ENCODE measurements around the gene PLEK2. TPM values are rescaled to one million over a fixed set of nuclear protein-coding genes. Genes with fewer than 3 reads are reported as not detected.

Gene PLEK2
- total and polyA plus RNA-seq, 2 donors (not counting 3 experiments of a cell fraction or from before 2014, with no cell fraction given): 1.4 to 3.8 TPM

DNA sequence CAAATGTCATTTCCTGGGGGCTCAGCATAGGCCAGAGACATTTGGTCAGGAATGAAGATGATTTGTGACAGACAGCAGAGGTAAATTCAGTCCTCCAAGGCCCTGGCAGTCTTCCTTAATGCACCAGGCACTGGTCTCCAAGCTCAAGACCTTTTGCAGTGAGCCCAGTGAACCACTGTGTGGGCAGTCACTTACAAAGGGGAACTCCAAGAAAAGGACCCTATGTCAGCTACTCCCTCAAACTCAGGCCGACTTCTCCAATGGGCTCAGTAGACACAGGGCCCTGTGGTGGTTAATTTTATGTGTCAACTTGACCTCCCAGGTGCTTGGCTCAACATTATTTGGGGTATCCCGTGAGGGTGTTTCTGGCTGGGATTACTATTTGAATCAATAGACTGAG lies 29.3 kb upstream of the PLEK2 start:
- CTCF ChIA-PET: interaction anchor here (1.1 to 1.2 kb wide), 2 partner anchors 86 to 143 kb away, joined by 3 read pairs; no protein-coding TSS in a partner anchor
- H3K36me3 ChIP-seq (ENCODE audit: control insufficient read depth in 2 of 2, extremely low read depth in 1 of 2, insufficient read depth in 2 of 2, low read length in 2 of 2): no peaks in the 10 kb centered on the region
- H3K9me3 ChIP-seq (replicated peaks; ENCODE audit: control insufficient read depth, insufficient read depth, low read length): no peaks in the 10 kb centered on the region
- no peak overlapping the region for H3K9ac ChIP-seq (replicated peaks; ENCODE audit: extremely low read depth, insufficient read depth, low read length)
- POLR2A ChIA-PET: no interaction called here
- BruUV-seq (replicated peaks): no TSS peak
- H3K4me3 ChIP-seq (replicated peaks in 1 of 3; ENCODE audit: insufficient read depth in 1 of 3, low read depth in 1 of 3, low read length in 3 of 3): no peak overlapping the region
- dilution Hi-C loops (cut with MboI; ENCODE audit: extremely low pct_ligation_motif_present, low sequenced_read_pairs) (no loop called here), intact Hi-C loops (cut with micrococcal nuclease) (no loop called here)
- peaks cover 0 to 3% of the 10 kb centered on the region in 2 experiments for H3K27me3 ChIP-seq (ENCODE audit: control insufficient read depth in 2 of 2, insufficient read depth in 2 of 2, low read length in 2 of 2)
- H3K79me2 ChIP-seq (ENCODE audit: control insufficient read depth, insufficient read depth, low read length): no peaks in the 10 kb centered on the region
- FAIRE-seq (no peak), DNase-seq (ENCODE audit: low read depth, low spot score) (no peak)
- no peak overlapping the region for H3K27ac ChIP-seq (ENCODE audit: insufficient read depth, low read depth, low read length)
- no peak for TF ChIP-seq FOS (IDR thresholded peaks at IDR 0.05; ENCODE audit: borderline replicate concordance, insufficient read depth, low read length)
- no peak for TF ChIP-seq EZH2 (IDR thresholded peaks at IDR 0.05; ENCODE audit: borderline replicate concordance, low read depth, low read length, severe bottlenecking)
- TF ChIP-seq, protein P1, sequence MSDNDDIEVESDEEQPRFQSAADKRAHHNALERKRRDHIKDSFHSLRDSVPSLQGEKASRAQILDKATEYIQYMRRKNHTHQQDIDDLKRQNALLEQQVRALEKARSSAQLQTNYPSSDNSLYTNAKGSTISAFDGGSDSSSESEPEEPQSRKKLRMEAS (IDR thresholded peaks at IDR 0.05; ENCODE audit: insufficient read depth, insufficient read length): no peak
- TF ChIP-seq MYC (IDR thresholded peaks at IDR 0.05; ENCODE audit: low read depth, low read length): no peak
- no peak for TF ChIP-seq GATA2 (IDR thresholded peaks at IDR 0.05; ENCODE audit: insufficient read depth, insufficient read length, low read depth, low read length)
- TF ChIP-seq, protein P2, sequence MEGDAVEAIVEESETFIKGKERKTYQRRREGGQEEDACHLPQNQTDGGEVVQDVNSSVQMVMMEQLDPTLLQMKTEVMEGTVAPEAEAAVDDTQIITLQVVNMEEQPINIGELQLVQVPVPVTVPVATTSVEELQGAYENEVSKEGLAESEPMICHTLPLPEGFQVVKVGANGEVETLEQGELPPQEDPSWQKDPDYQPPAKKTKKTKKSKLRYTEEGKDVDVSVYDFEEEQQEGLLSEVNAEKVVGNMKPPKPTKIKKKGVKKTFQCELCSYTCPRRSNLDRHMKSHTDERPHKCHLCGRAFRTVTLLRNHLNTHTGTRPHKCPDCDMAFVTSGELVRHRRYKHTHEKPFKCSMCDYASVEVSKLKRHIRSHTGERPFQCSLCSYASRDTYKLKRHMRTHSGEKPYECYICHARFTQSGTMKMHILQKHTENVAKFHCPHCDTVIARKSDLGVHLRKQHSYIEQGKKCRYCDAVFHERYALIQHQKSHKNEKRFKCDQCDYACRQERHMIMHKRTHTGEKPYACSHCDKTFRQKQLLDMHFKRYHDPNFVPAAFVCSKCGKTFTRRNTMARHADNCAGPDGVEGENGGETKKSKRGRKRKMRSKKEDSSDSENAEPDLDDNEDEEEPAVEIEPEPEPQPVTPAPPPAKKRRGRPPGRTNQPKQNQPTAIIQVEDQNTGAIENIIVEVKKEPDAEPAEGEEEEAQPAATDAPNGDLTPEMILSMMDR (IDR thresholded peaks at IDR 0.05; ENCODE audit: extremely low read depth in 1 of 2, insufficient read depth in 1 of 2, low read depth in 1 of 2, low read length in 2 of 2): no peak
- no peak for TF ChIP-seq JUN (IDR thresholded peaks at IDR 0.05; ENCODE audit: borderline replicate concordance, insufficient read depth, insufficient read length, low read depth)
- TF ChIP-seq POLR2A (IDR thresholded peaks at IDR 0.05; ENCODE audit: low read depth, low read length): no peak
- TF ChIP-seq POLR2AphosphoS5 (IDR thresholded peaks at IDR 0.05; ENCODE audit: insufficient read depth, low read depth, low read length): no peak
- no peaks in the 10 kb centered on the region for H4K20me1 ChIP-seq (replicated peaks; ENCODE audit: control insufficient read depth, extremely low read depth, insufficient read depth, low read length)
- no peaks in the 10 kb centered on the region for H3K9me1 ChIP-seq (replicated peaks; ENCODE audit: control insufficient read depth, extremely low read depth, insufficient read depth, low read length)
- H3K4me1 ChIP-seq (ENCODE audit: control insufficient read depth, extremely low read depth, insufficient read depth, low read length): peaks cover 9% of the 10 kb centered on the region
- H2AFZ ChIP-seq (ENCODE audit: low read depth, low read length): no peak overlapping the region
- H3K4me2 ChIP-seq (ENCODE audit: insufficient read depth, low read length): no peak overlapping the region
